ENCODE measurements around the gene GPT2.
A peak's percentile ranks its signal among the peaks of the same experiment; 100 is the strongest.
"Not testable (repeated sequence)": the region's sequence is repeated elsewhere in the genome, so short reads cannot be mapped to it uniquely, and the experiment has no call there.

Gene GPT2

GRCh38 chr16:46866286-46866685 lies 17.9 kb upstream of the GPT2 start:
- Histone ChIP-seq H3K4me3 (ENCODE audit: low read depth in 1 of 2, low read length in 2 of 2) (no peak overlapping the region), H3K9me3 (ENCODE audit: control insufficient read depth in 1 of 2, low read length in 2 of 2) (no peaks in the 10 kb centered on the region), H3K4me1 (ENCODE audit: control insufficient read depth in 1 of 2, insufficient read depth in 2 of 2, low read length in 2 of 2) (no peaks in the 10 kb centered on the region), H3K27me3 (ENCODE audit: control insufficient read depth in 1 of 2, insufficient read depth in 2 of 2, low read length in 2 of 2) (no peaks in the 10 kb centered on the region), H3K27ac (ENCODE audit: low read depth, low read length) (no peak overlapping the region), H3K36me3 (ENCODE audit: control insufficient read depth in 1 of 2, insufficient read depth in 2 of 2, low read length in 2 of 2) (no peaks in the 10 kb centered on the region), H3K9ac (ENCODE audit: low read depth in 1 of 2, low read length in 2 of 2) (no peak overlapping the region)

GRCh38 chr16:46867486-46867885 lies 16.7 kb upstream of the GPT2 start:
- H3K4me1 ChIP-seq (ENCODE audit: control insufficient read depth in 1 of 2, insufficient read depth in 2 of 2, low read length in 2 of 2); H3K27me3 ChIP-seq (ENCODE audit: control insufficient read depth in 1 of 2, insufficient read depth in 2 of 2, low read length in 2 of 2); H3K4me3 ChIP-seq (ENCODE audit: low read depth in 1 of 2, low read length in 2 of 2); H3K9ac ChIP-seq (ENCODE audit: low read depth in 1 of 2, low read length in 2 of 2); H3K27ac ChIP-seq (ENCODE audit: low read depth, low read length); H3K36me3 ChIP-seq (ENCODE audit: control insufficient read depth in 1 of 2, insufficient read depth in 2 of 2, low read length in 2 of 2); H3K9me3 ChIP-seq (ENCODE audit: control insufficient read depth in 1 of 2, low read length in 2 of 2): not testable (repeated sequence)

DNA sequence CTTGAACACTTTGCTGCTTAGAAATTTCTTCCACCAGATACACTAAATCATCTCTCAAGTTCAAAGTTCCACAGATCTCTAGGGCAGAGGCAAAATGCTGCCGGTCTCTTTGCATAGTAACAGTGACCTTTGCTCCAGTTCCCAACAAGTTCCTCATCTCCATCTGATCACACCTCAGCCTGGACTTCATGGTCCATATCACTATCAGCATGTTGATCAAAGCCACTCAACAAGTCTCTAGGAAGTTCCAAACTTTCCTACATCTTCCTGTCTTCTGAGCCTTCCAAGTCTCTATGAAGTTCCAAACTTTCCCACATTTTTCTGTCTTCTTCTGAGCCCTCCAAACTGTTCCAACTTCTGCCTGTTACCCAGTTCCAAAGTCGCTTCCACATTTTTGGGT lies 15.3 kb upstream of the GPT2 start:
- not testable (repeated sequence) for H3K9me3 ChIP-seq (ENCODE audit: control insufficient read depth in 1 of 2, low read length in 2 of 2); H3K4me3 ChIP-seq (ENCODE audit: low read depth in 1 of 2, low read length in 2 of 2); H3K36me3 ChIP-seq (ENCODE audit: control insufficient read depth in 1 of 2, insufficient read depth in 2 of 2, low read length in 2 of 2); H3K27ac ChIP-seq (ENCODE audit: low read depth, low read length); H3K9ac ChIP-seq (ENCODE audit: low read depth in 1 of 2, low read length in 2 of 2); H3K27me3 ChIP-seq (ENCODE audit: control insufficient read depth in 1 of 2, insufficient read depth in 2 of 2, low read length in 2 of 2); H3K4me1 ChIP-seq (ENCODE audit: control insufficient read depth in 1 of 2, insufficient read depth in 2 of 2, low read length in 2 of 2)

- H3K4me3 ChIP-seq (ENCODE audit: low read depth in 1 of 2, low read length in 2 of 2): no peak overlapping the region
- no peaks in the 10 kb centered on the region for H3K36me3 ChIP-seq (ENCODE audit: control insufficient read depth in 1 of 2, insufficient read depth in 2 of 2, low read length in 2 of 2)
- H3K4me1 ChIP-seq (ENCODE audit: control insufficient read depth in 1 of 2, insufficient read depth in 2 of 2, low read length in 2 of 2): no peaks in the 10 kb centered on the region
- H3K9ac ChIP-seq (ENCODE audit: low read depth in 1 of 2, low read length in 2 of 2): no peak overlapping the region
- H3K9me3 ChIP-seq (ENCODE audit: control insufficient read depth in 1 of 2, low read length in 2 of 2): no peaks in the 10 kb centered on the region
- H3K27me3 ChIP-seq (ENCODE audit: control insufficient read depth in 1 of 2, insufficient read depth in 2 of 2, low read length in 2 of 2): no peaks in the 10 kb centered on the region
- no peak overlapping the region for H3K27ac ChIP-seq (ENCODE audit: low read depth, low read length)
Measured at GRCh38 chr16:46871597-46871996, 12.6 kb upstream of the GPT2 start.

DNA sequence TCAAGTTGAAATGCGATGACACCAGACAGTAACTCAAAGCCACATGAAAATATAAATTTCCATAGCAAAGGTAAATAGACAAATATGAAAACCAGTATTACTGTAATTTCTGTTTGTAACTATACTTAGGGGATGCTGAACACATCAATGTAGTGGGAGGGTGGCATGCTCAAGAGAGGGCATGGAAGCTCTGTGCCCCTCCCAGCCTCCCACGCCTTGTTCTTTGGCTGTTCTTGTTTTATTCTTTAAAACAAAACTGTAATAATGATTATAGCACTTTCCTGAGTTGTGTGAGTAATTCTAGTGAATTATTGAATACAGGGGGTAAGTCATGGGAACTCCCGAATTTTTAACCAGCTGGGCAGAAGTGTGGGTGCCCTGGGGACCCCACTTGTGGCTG lies 11.0 kb upstream of the GPT2 start:
- Histone ChIP-seq H3K36me3 (ENCODE audit: control insufficient read depth in 1 of 2, insufficient read depth in 2 of 2, low read length in 2 of 2) (no peaks in the 10 kb centered on the region), H3K27ac (ENCODE audit: low read depth, low read length) (no peak overlapping the region), H3K4me3 (ENCODE audit: low read depth in 1 of 2, low read length in 2 of 2) (no peak overlapping the region), H3K9ac (ENCODE audit: low read depth in 1 of 2, low read length in 2 of 2) (no peak overlapping the region), H3K9me3 (ENCODE audit: control insufficient read depth in 1 of 2, low read length in 2 of 2) (no peaks in the 10 kb centered on the region), H3K27me3 (ENCODE audit: control insufficient read depth in 1 of 2, insufficient read depth in 2 of 2, low read length in 2 of 2) (no peaks in the 10 kb centered on the region), H3K4me1 (ENCODE audit: control insufficient read depth in 1 of 2, insufficient read depth in 2 of 2, low read length in 2 of 2) (no peaks in the 10 kb centered on the region)

- Histone ChIP-seq H3K4me1 (ENCODE audit: control insufficient read depth in 1 of 2, insufficient read depth in 2 of 2, low read length in 2 of 2) (no peaks in the 10 kb centered on the region), H3K27me3 (ENCODE audit: control insufficient read depth in 1 of 2, insufficient read depth in 2 of 2, low read length in 2 of 2) (no peaks in the 10 kb centered on the region), H3K9me3 (ENCODE audit: control insufficient read depth in 1 of 2, low read length in 2 of 2) (no peaks in the 10 kb centered on the region), H3K4me3 (ENCODE audit: low read depth in 1 of 2, low read length in 2 of 2) (no peak overlapping the region), H3K27ac (ENCODE audit: low read depth, low read length) (no peak overlapping the region), H3K9ac (ENCODE audit: low read depth in 1 of 2, low read length in 2 of 2) (no peak overlapping the region), H3K36me3 (ENCODE audit: control insufficient read depth in 1 of 2, insufficient read depth in 2 of 2, low read length in 2 of 2) (no peaks in the 10 kb centered on the region)
Measured at GRCh38 chr16:46875243-46875642, 8.9 kb upstream of the GPT2 start.

DNA sequence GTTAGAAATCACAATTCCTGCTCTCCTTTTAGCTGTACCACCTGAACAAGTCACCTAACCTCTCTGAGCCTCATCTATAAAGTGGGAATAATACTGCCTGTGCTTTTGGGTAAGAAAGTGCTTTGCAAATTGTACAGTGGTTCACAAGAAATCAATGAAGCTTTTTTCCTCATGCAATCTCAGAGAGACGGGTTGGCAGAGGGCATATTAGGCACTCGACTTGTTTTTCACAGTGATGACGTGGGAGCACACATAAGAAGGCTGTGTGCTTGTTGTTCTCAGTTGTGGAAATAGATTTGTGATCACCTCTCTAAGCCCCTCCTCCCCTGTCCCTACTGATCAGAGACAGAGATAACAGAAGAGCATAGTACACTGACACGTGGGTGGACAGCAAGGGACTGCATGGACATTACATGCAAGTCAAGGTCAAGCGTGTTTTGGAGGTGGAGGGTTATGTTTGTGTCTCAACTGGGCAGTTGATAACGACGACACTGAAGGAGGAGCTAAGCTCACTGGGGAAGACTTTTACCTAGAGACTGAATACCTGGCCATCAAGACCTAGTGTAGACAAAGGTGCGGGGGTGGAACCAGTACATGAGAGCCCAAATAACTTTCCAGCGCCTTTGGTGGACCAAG lies 1.7 kb upstream of the GPT2 start:
- H3K27ac ChIP-seq (ENCODE audit: low read depth, low read length): no peak overlapping the region
- no peaks in the 10 kb centered on the region for H3K36me3 ChIP-seq (ENCODE audit: control insufficient read depth in 1 of 2, insufficient read depth in 2 of 2, low read length in 2 of 2)
- H3K4me1 ChIP-seq (ENCODE audit: control insufficient read depth in 1 of 2, insufficient read depth in 2 of 2, low read length in 2 of 2): peaks cover 7 to 14% of the 10 kb centered on the region in 2 donors
- H3K9me3 ChIP-seq (ENCODE audit: control insufficient read depth in 1 of 2, low read length in 2 of 2): no peaks in the 10 kb centered on the region
- peaks cover 0 to 9% of the 10 kb centered on the region in 2 donors for H3K27me3 ChIP-seq (ENCODE audit: control insufficient read depth in 1 of 2, insufficient read depth in 2 of 2, low read length in 2 of 2)
- H3K4me3 ChIP-seq (ENCODE audit: low read depth in 1 of 2, low read length in 2 of 2): no peak overlapping the region
- no peak overlapping the region for H3K9ac ChIP-seq (ENCODE audit: low read depth in 1 of 2, low read length in 2 of 2)

DNA sequence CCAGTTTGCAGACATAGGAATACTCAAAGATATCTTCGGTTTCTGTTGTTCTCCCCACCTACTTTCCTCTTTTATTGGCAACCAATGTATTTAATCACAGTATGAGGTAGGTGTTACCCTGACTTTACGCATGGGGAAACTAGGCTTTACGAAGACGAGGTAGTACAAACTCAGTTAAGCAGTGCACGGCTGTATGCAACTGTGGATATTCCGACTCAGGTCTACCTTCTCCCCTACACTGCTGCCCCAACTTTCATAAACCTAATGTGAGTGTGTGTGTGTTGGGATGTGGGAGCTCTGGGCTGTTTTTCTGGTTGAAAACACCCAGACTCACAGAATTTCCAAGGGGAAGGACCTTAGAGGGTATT lies 1.2 kb upstream of the GPT2 start:
- Histone ChIP-seq H3K4me3 (ENCODE audit: low read depth in 1 of 2, low read length in 2 of 2) (no peak overlapping the region), H3K36me3 (ENCODE audit: control insufficient read depth in 1 of 2, insufficient read depth in 2 of 2, low read length in 2 of 2) (no peaks in the 10 kb centered on the region), H3K27ac (ENCODE audit: low read depth, low read length) (no peak overlapping the region), H3K27me3 (ENCODE audit: control insufficient read depth in 1 of 2, insufficient read depth in 2 of 2, low read length in 2 of 2) (peaks cover 0 to 9% of the 10 kb centered on the region in 2 donors), H3K9me3 (ENCODE audit: control insufficient read depth in 1 of 2, low read length in 2 of 2) (no peaks in the 10 kb centered on the region), H3K9ac (ENCODE audit: low read depth in 1 of 2, low read length in 2 of 2) (no peak overlapping the region), H3K4me1 (ENCODE audit: control insufficient read depth in 1 of 2, insufficient read depth in 2 of 2, low read length in 2 of 2) (peaks cover 7 to 14% of the 10 kb centered on the region in 2 donors)

- Histone ChIP-seq H3K27me3 (ENCODE audit: control insufficient read depth in 1 of 2, insufficient read depth in 2 of 2, low read length in 2 of 2) (peaks cover 0 to 9% of the 10 kb centered on the region in 2 donors), H3K9ac (ENCODE audit: low read depth in 1 of 2, low read length in 2 of 2) (peak overlapping the region; percentile 44 to 77), H3K9me3 (ENCODE audit: control insufficient read depth in 1 of 2, low read length in 2 of 2) (no peaks in the 10 kb centered on the region), H3K36me3 (ENCODE audit: control insufficient read depth in 1 of 2, insufficient read depth in 2 of 2, low read length in 2 of 2) (no peaks in the 10 kb centered on the region), H3K4me1 (ENCODE audit: control insufficient read depth in 1 of 2, insufficient read depth in 2 of 2, low read length in 2 of 2) (peaks cover 7 to 14% of the 10 kb centered on the region in 2 donors), H3K27ac (ENCODE audit: low read depth, low read length) (no peak overlapping the region), H3K4me3 (ENCODE audit: low read depth in 1 of 2, low read length in 2 of 2) (peak overlapping the region; percentile 77 to 86)
Measured at GRCh38 chr16:46883353-46883689, 841 bp upstream of the GPT2 start.

- Histone ChIP-seq H3K9me3 (ENCODE audit: control insufficient read depth in 1 of 2, low read length in 2 of 2) (no peaks in the 10 kb centered on the region), H3K4me1 (ENCODE audit: control insufficient read depth in 1 of 2, insufficient read depth in 2 of 2, low read length in 2 of 2) (peaks cover 7 to 17% of the 10 kb centered on the region in 2 donors), H3K27ac (ENCODE audit: low read depth, low read length) (no peak overlapping the region), H3K27me3 (ENCODE audit: control insufficient read depth in 1 of 2, insufficient read depth in 2 of 2, low read length in 2 of 2) (peaks cover 0 to 9% of the 10 kb centered on the region in 2 donors), H3K9ac (ENCODE audit: low read depth in 1 of 2, low read length in 2 of 2) (peak overlapping the region in 1 of 2 donors; percentile 47), H3K36me3 (ENCODE audit: control insufficient read depth in 1 of 2, insufficient read depth in 2 of 2, low read length in 2 of 2) (no peaks in the 10 kb centered on the region), H3K4me3 (ENCODE audit: low read depth in 1 of 2, low read length in 2 of 2) (peak overlapping the region; percentile 77 to 86)
Measured at GRCh38 chr16:46884513-46885293, 541 bp downstream of the GPT2 start.

Data from duodenal mucosa (tissue), 2 donors.